K562 (cell line): ENCODE measurements around the gene GRAMD1B. TPM values are rescaled to one million over a fixed set of nuclear protein-coding genes. Genes with fewer than 3 reads are reported as not detected.

Experiments used
- ATAC-seq: fragments of 200-7000 bp; cut with Tn5 transposase; 3 replicates; pipeline ENCODE4 v1.9.1; 2020; ENCODE audit warnings: moderate library complexity
- Bru-seq: library from RNA; stranded (reverse); fragments of 400-500 nt; gene quantifications from one replicate; lab custom pipeline; 2021; lab: Mats Ljungman, UMichigan
- BruChase-seq, 2 experiments: library from RNA; stranded (reverse); fragments of 400-500 nt; gene quantifications; one replicate each; lab custom pipeline; 2021; lab: Mats Ljungman, UMichigan
- BruUV-seq: library from RNA; stranded (reverse); fragments of 400-500 nt; replicated peaks from 2 replicates; lab custom pipeline; 2021; lab: Mats Ljungman, UMichigan
- CTCF ChIA-PET: fragments of 300-600 bp; formaldehyde crosslinking; extraction: SDS; loops from one replicate; lab custom pipeline; 2021; ENCODE audit warnings: low intra/inter-chr PET ratio; lab: Yijun Ruan, JAX
- POLR2A ChIA-PET: fragments of 300-600, 350-650 bp; sonication (Branson Sonifier 250); formaldehyde crosslinking; extraction: SDS; loops from one replicate; lab custom pipeline; 2021; ENCODE audit warnings: antibody characterized with exemption, inconsistent platforms; lab: Yijun Ruan, JAX
- DNase-seq, 4 experiments: peaks; one replicate each; pipeline versions ENCODE4 v3.0.0 to v3.0.0-alpha.2; 2011 to 2018; ENCODE audit warnings: low spot score in 3 of 4, mixed read lengths in 3 of 4; ENCODE audit errors: extremely low read depth in 1 of 4
- FAIRE-seq: peaks from 2 replicates; lab custom pipeline; 2011; peaks lifted over from hg19 to GRCh38; lab: Jason Lieb, UNC
- H2AFZ ChIP-seq: 2 replicates; pipeline ENCODE4 v1.6.0; 2011; ENCODE audit warnings: low read depth, low read length, control low read depth, inconsistent platforms
- H3K27ac ChIP-seq: fragments of 200-600 bp; 3 replicates; pipeline ENCODE4 v1.8.0; 2011; ENCODE audit warnings: low read depth, mild to moderate bottlenecking, control low read depth, inconsistent platforms, low read length, moderate library complexity, mixed read lengths; ENCODE audit errors: extremely low read depth
- H3K27me3 ChIP-seq, 2 experiments: fragments of 300-600 bp in 1 of 2; 2 replicates in 1 of 2; 3 replicates in 1 of 2; pipeline versions ENCODE4 v1.6.0 to v1.8.0; 2011; ENCODE audit warnings: inconsistent platforms in 2 of 2, low read length in 2 of 2, mild to moderate bottlenecking in 1 of 2, mixed read lengths in 1 of 2, moderate library complexity in 1 of 2; ENCODE audit not compliant: control insufficient read depth in 2 of 2, insufficient read depth in 2 of 2
- H3K36me3 ChIP-seq: fragments of 300-600 bp; 3 replicates; pipeline ENCODE4 v1.8.0; 2011; ENCODE audit warnings: mild to moderate bottlenecking, low read length, inconsistent platforms; ENCODE audit not compliant: control insufficient read depth, insufficient read depth
- H3K4me1 ChIP-seq, 2 experiments: fragments of 200-600 bp in 1 of 2; replicated peaks in 1 of 2; 2 replicates in 1 of 2; 3 replicates in 1 of 2; pipeline versions ENCODE4 v1.5.1 to v1.8.0; 2011; ENCODE audit warnings: inconsistent platforms in 2 of 2, low read length in 2 of 2, mild to moderate bottlenecking in 1 of 2, mixed read lengths in 1 of 2, moderate library complexity in 1 of 2; ENCODE audit not compliant: control insufficient read depth in 2 of 2, insufficient read depth in 2 of 2
- H3K4me2 ChIP-seq: 2 replicates; pipeline ENCODE4 v1.6.1; 2011; ENCODE audit warnings: low read length, control low read depth, inconsistent platforms, mixed read lengths; ENCODE audit not compliant: insufficient read depth
- H3K4me3 ChIP-seq: fragments of 200-600 bp; sonication (generic), shearing (Covaris generic); 2 replicates; pipeline ENCODE4 v1.5.1; 2016; ENCODE audit warnings: control low read depth, inconsistent platforms
- H3K79me2 ChIP-seq: fragments of 200-600 bp; 3 replicates; pipeline ENCODE4 v1.8.0; 2011; ENCODE audit warnings: low read length, inconsistent platforms; ENCODE audit not compliant: control insufficient read depth, insufficient read depth
- H3K9ac ChIP-seq, 2 experiments: 2 replicates each; pipeline versions ENCODE4 v1.6.0 to v1.6.1; 2011; ENCODE audit warnings: low read depth in 2 of 2, low read length in 2 of 2, control low read depth in 1 of 2, inconsistent platforms in 1 of 2, mild to moderate bottlenecking in 1 of 2, mixed read lengths in 1 of 2; ENCODE audit not compliant: insufficient read depth in 1 of 2
- H3K9me1 ChIP-seq: one replicate; pipeline ENCODE4 v1.6.0; 2011; ENCODE audit warnings: inconsistent platforms, mild to moderate bottlenecking, low read length, moderate library complexity; ENCODE audit not compliant: control insufficient read depth, insufficient read depth
- H3K9me3 ChIP-seq: replicated peaks from 2 replicates; pipeline ENCODE4 v1.5.1; 2011; ENCODE audit warnings: low read depth, low read length, inconsistent platforms; ENCODE audit not compliant: control insufficient read depth, insufficient read depth
- H4K20me1 ChIP-seq: replicated peaks from 2 replicates; pipeline ENCODE4 v1.6.1; 2011; ENCODE audit warnings: low read length, inconsistent platforms, mixed read lengths; ENCODE audit not compliant: control insufficient read depth, insufficient read depth
- GATAD2A ChIP-seq: fragments of 450-650 bp; IDR thresholded peaks from 2 replicates; pipeline ENCODE4 v1.6.1; 2017
- JUND ChIP-seq, 2 experiments: IDR thresholded peaks; 2 replicates in 1 of 2; 3 replicates in 1 of 2; pipeline ENCODE4 v1.6.1; 2011; ENCODE audit warnings: borderline replicate concordance in 2 of 2, low read depth in 2 of 2, low read length in 2 of 2, improper control_type of control experiment in 1 of 2, missing biosample characterization in 1 of 2, missing genetic modification characterization in 1 of 2, missing genetic modification reagents in 1 of 2
- NELFE ChIP-seq: IDR thresholded peaks from 2 replicates; pipeline ENCODE4 v1.6.1; 2011; ENCODE audit warnings: mild to moderate bottlenecking; ENCODE audit not compliant: insufficient read depth, insufficient read length
- NFRKB ChIP-seq: fragments of 450-650 bp; IDR thresholded peaks from 2 replicates; pipeline ENCODE4 v1.6.1; 2016; ENCODE audit warnings: low read depth
- PRDM10 ChIP-seq: fragments of 450-650 bp; IDR thresholded peaks from 2 replicates; pipeline ENCODE4 v1.6.1; 2018; ENCODE audit not compliant: partially characterized antibody
- U2AF2 ChIP-seq: fragments of 200-400 bp; formaldehyde crosslinking; optimal IDR thresholded peaks from 2 replicates; pipeline ENCODE3; 2017; ENCODE audit warnings: low read depth, mild to moderate bottlenecking, low read length
- ZFP36 ChIP-seq: fragments of 150-350 bp; IDR thresholded peaks from 2 replicates; pipeline ENCODE4 v1.6.1; 2018; ENCODE audit warnings: low read length, low read depth; ENCODE audit not compliant: partially characterized antibody
- WGBS: fragments of 100-300 bp; shearing (Covaris generic); methylation state at CpG from one replicate; pipeline ENCODE4 v1.1.6; 2016; ENCODE audit warnings: low coverage, mixed read lengths; ENCODE audit not compliant: insufficient coverage; ENCODE audit errors: missing lambda C conversion rate; 5-methylcytosine and 5-hydroxymethylcytosine counted together
- in situ Hi-C: fragments of 300-500 bp; cut with MboI; formaldehyde crosslinking; loops from 4 replicates; pipeline ENCODE4 v1.15.0; 2018; ENCODE audit warnings: inconsistent platforms, mixed read lengths
- intact Hi-C: fragments of 100-400 bp; cut with micrococcal nuclease; formaldehyde crosslinking; loops from 2 replicates; pipeline ENCODE4 v1.14.2; 2022
- long read RNA-seq, 3 experiments: library from polyadenylated mRNA in 2 of 3; library from RNA in 1 of 3; unstranded in 2 of 3; stranded (forward) in 1 of 3; transcript quantifications; one replicate each; pipeline ENCODE4 v2.0.0, GENCODE V29; 2019 to 2022
- polyA minus RNA-seq, 3 experiments: library from RNA; depleted of rRNA, polyadenylated mRNA; stranded (reverse); fragments of >200 nt; gene quantifications; 2 replicates each; pipeline ENCODE4 v1.2.3, GENCODE V29; 2011
- polyA plus RNA-seq, 8 experiments: library from polyadenylated mRNA; depleted of rRNA in 4 of 8; stranded (reverse) in 5 of 8; unstranded in 3 of 8; fragments of >200 nt; fragmentation: Nextera tagmentation in 2 of 8; fragmentation: Illumina TruSeq in 1 of 8; extraction: Ambion mirVana in 2 of 8; extraction: Trizol in 1 of 8; gene quantifications; 2 replicates each; pipeline versions ENCODE4 v1.2.1 to v1.2.3, GENCODE V29; 2011 to 2014; ENCODE audit warnings: inconsistent platforms in 1 of 8, missing spikeins in 1 of 8
- total RNA-seq, 7 experiments: library from RNA; depleted of rRNA in 6 of 7; stranded (reverse); fragments of >200 nt in 6 of 7; fragmentation: Illumina TruSeq in 2 of 7; extraction: Trizol in 2 of 7; gene quantifications; 2 replicates each; pipeline versions ENCODE4 v1.2.1 to v1.2.3, GENCODE V29; 2011 to 2021; ENCODE audit warnings: low replicate concordance in 1 of 7
- TF ChIP-seq, protein P1 (sequence below): fragments of 450-650 bp; IDR thresholded peaks from 2 replicates; pipeline ENCODE4 v1.6.1; 2016
- TF ChIP-seq, protein P2 (sequence below): fragments of 250-450 bp; sonication (Bioruptor Pico); IDR thresholded peaks from 2 replicates; pipeline ENCODE4 v1.4.0; 2020; ENCODE audit warnings: mild to moderate bottlenecking, moderate library complexity

Gene GRAMD1B
- total RNA-seq (2011; cell fraction: chromatin; rRNA removed; ENCODE audit: low replicate concordance) = not detected in 2 replicates
- not detected in 2 replicates for total RNA-seq (2011; cell fraction: nucleolus; rRNA removed)
- total RNA-seq (2011; cell fraction: nucleoplasm; rRNA removed) = not detected in 2 replicates
- total RNA-seq (2014; rRNA removed) (not detected in 2 replicates), total RNA-seq (2014; rRNA removed; fragmentation: Illumina TruSeq; extraction: Trizol) (not detected in 2 replicates), total RNA-seq (2015; rRNA removed; fragmentation: Illumina TruSeq; extraction: Trizol) (not detected in 2 replicates), total RNA-seq (2021) (0.31 TPM in 2 replicates), polyA plus RNA-seq (2011; rRNA removed) (not detected in 2 replicates), polyA plus RNA-seq (2014; fragmentation: Illumina TruSeq; extraction: Trizol) (not detected in 2 replicates), polyA plus RNA-seq (2014; fragmentation: Nextera tagmentation; extraction: Ambion mirVana) (not detected), polyA plus RNA-seq (2014; rRNA removed) (not detected in 2 replicates), polyA minus RNA-seq (2011; rRNA and poly(A)+ RNA removed) (not detected in 2 replicates), Bru-seq, nascent RNA (percentile 10 among the genes with signal in this experiment), BruChase-seq, experiment 1, labeled RNA remaining after a 2-hour chase (percentile 13 among the genes with signal in this experiment), BruChase-seq, experiment 2, labeled RNA remaining after a 6-hour chase (percentile 14 among the genes with signal in this experiment)
- not detected in 2 replicates for polyA plus RNA-seq (2011; cell fraction: cytosol; rRNA removed)
- polyA plus RNA-seq (2011; cell fraction: nucleus; rRNA removed) = not detected in 2 replicates
- 0.03 and 0.19 TPM in 2 replicates for polyA plus RNA-seq (2012)
- 0.10 and 2.9 TPM in 2 replicates for polyA minus RNA-seq (2011; cell fraction: cytosol; rRNA and poly(A)+ RNA removed)
- 0.11 and 0.27 TPM in 2 replicates for polyA minus RNA-seq (2011; cell fraction: nucleus; rRNA and poly(A)+ RNA removed)
- long read RNA-seq, experiment 1 = 0 reads
- long read RNA-seq, experiment 2 = 0 reads
- long read RNA-seq, experiment 3 = 0 reads

DNA sequence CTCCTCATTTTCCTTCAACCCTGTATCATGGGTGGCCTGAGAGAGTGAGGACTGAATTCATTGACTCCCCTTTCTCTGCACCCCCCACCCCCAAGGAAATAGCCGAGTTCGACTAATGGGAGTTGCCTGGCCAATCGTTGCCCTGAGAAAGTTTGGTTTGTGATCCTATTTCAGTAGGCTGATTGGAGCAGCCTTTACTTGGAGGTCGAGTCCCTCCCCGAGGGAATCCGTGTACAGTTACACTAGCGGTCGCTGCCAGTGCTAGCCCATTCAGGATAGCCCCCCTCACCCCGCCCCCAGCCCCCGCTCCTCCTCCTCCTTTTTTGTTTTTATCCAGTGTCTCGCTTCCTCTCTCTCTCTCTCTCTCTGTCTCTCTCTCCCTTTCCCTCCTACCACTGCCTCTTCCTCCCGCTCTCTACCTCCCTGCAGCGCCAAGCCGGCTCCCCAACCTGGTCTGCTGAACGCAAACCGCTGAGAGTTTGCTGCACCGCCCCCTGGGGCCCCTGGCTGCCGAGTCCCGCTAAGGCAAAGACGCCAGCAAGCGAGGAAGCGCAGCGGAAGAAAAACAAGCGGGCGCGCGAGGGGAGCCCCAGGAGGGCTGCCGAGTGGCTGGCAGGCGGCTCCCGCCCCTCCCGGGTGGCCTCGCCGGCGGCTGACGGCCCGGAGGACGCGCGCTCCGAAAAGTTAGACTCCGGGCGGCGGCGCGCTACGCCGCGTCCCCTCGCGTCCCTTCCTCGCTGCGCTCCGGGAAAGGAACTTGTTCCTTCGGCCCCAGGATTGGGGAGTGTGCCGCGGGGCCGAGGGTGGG lies at the start of gene GRAMD1B:
Gene GRAMD1B (plus strand): TSS at position 357 of the 808 bp plus-strand sequence. CDS start 524 bp downstream, outside the sequence.
- Histone ChIP-seq H3K4me2 (no peak within 1 kb of the TSS), H3K27ac (no peak within 1 kb of the TSS), H3K9ac (no peak within 1 kb of the TSS), H3K4me3 (no peak within 1 kb of the TSS), H3K9me1 (no peaks in the 10 kb centered on the region), H3K36me3 (no peaks in the 10 kb centered on the region), H3K9me3 (no peaks in the 10 kb centered on the region), H3K79me2 (no peaks in the 10 kb centered on the region), H3K27me3 (peaks cover 0 to 36% of the 10 kb centered on the region in 2 experiments; a peak in 2 of 5 replicates), H4K20me1 (no peaks in the 10 kb centered on the region), H2AFZ (no peak within 1 kb of the TSS), H3K4me1 (peaks cover 0 to 9% of the 10 kb centered on the region in 2 experiments; a peak in 2 of 5 replicates)
- BruUV-seq = no TSS peak
- ChIA-PET CTCF (no interaction called here), POLR2A (no interaction called here)
- in situ Hi-C loops = no loop called here
- DNase-seq (no peak), ATAC-seq (no peak), FAIRE-seq (no peak)
- intact Hi-C loops = no loop called here
- WGBS = 3% methylated on average over 13 of the region's 57 CpGs
- TF ChIP-seq, protein P1, sequence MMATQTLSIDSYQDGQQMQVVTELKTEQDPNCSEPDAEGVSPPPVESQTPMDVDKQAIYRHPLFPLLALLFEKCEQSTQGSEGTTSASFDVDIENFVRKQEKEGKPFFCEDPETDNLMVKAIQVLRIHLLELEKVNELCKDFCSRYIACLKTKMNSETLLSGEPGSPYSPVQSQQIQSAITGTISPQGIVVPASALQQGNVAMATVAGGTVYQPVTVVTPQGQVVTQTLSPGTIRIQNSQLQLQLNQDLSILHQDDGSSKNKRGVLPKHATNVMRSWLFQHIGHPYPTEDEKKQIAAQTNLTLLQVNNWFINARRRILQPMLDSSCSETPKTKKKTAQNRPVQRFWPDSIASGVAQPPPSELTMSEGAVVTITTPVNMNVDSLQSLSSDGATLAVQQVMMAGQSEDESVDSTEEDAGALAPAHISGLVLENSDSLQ = no peak
- TF ChIP-seq PRDM10 (no peak), NFRKB (no peak), JUND (IDR thresholded peaks at IDR 0.05; ENCODE audit: borderline replicate concordance, low read depth, low read length) (no peak), JUND (tag; IDR thresholded peaks at IDR 0.05; ENCODE audit: borderline replicate concordance, low read depth, low read length) (no peak), ZFP36 (no peak), NELFE (no peak), U2AF2 (no peak), GATAD2A (no peak)
- TF ChIP-seq, protein P2, sequence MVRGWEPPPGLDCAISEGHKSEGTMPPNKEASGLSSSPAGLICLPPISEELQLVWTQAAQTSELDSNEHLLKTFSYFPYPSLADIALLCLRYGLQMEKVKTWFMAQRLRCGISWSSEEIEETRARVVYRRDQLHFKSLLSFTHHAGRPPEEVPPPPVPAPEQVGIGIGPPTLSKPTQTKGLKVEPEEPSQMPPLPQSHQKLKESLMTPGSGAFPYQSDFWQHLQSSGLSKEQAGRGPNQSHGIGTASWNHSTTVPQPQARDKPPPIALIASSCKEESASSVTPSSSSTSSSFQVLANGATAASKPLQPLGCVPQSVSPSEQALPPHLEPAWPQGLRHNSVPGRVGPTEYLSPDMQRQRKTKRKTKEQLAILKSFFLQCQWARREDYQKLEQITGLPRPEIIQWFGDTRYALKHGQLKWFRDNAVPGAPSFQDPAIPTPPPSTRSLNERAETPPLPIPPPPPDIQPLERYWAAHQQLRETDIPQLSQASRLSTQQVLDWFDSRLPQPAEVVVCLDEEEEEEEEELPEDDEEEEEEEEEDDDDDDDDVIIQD (CRISPR knock-in tag) = no peak
